Subcutaneous abdominal adipose tissue (tissue), 5 donors: Measurements from ENCODE around the gene RP9.
"Not testable (repeated sequence)": the region's sequence is repeated elsewhere in the genome, so short reads cannot be mapped to it uniquely, and the experiment has no call there.

Source experiments
- H3K27ac ChIP-seq: one replicate; pipeline ENCODE4 v1.7.0; 2013; ENCODE audit warnings: low read depth, mild to moderate bottlenecking, inconsistent platforms, low read length, moderate library complexity
- H3K27me3 ChIP-seq, 5 donors: one replicate each; pipeline ENCODE4 v1.7.0; 2013; ENCODE audit warnings: low read length in 5 of 5, inconsistent platforms in 1 of 5; ENCODE audit not compliant: control insufficient read depth in 5 of 5, insufficient read depth in 4 of 5
- H3K36me3 ChIP-seq, 5 donors: one replicate each; pipeline ENCODE4 v1.7.0; 2013; ENCODE audit warnings: low read length in 5 of 5; ENCODE audit not compliant: control insufficient read depth in 5 of 5, insufficient read depth in 5 of 5
- H3K4me1 ChIP-seq, 5 donors: one replicate each; pipeline ENCODE4 v1.7.0; 2013; ENCODE audit warnings: low read length in 5 of 5, mild to moderate bottlenecking in 3 of 5, moderate library complexity in 1 of 5; ENCODE audit not compliant: control insufficient read depth in 5 of 5, insufficient read depth in 5 of 5
- H3K4me3 ChIP-seq, 5 donors: one replicate each; pipeline ENCODE4 v1.7.0; 2013; ENCODE audit warnings: low read length in 5 of 5, low read depth in 1 of 5
- H3K9ac ChIP-seq, 5 donors: one replicate each; pipeline ENCODE4 v1.7.0; 2013; ENCODE audit warnings: low read length in 5 of 5, mild to moderate bottlenecking in 4 of 5, moderate library complexity in 3 of 5
- H3K9me3 ChIP-seq, 5 donors: one replicate each; pipeline ENCODE4 v1.7.0; 2013; ENCODE audit warnings: low read length in 5 of 5; ENCODE audit not compliant: control insufficient read depth in 5 of 5
- donor health status: healthy.
- donor health status: healthy.
- donor health status: healthy.
- donor health status: healthy.
- donor health status: healthy.

RP9 gene

DNA sequence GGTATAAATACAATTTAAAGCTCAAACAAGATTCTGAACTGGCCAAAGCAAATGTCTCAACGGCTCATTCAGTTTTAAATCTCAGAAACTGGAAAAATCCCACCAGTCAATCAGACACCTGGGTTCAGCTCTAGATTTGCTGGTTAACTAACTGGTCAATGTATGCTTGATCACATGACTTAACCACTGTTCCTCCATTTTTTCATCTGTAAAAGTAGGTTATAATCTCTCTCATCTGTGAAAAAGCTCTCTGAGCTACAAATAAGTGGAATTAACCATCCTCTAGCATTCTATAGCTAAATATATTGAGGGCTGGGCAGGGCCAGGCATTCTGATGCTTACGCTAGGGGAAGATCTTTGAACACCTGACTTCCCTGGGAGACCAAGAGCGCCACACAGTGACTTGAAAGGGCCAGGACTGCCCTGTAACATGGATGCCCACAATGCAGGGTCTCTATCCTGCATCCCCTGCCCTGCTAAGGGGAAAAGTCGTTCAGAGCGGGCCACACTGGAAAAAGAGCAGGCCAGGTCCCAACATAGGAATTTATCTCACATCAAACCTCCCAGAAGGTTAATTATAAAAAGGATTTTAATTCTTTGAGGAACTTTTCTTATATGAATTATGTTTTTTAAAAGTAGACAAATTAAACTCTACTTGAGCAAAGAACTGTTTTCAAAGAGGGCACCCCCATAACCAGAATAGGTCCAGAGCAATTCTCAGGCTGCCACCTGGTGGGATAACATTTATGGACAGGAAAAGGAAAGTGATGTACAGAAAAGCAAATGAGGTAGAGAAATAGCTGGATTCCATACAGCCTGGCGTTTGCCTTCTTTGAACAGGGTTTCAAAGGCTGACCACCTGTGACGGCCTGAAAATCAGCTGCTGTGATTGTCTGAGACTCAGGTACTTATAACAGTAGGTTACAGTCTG, 1.8 kb downstream of the RP9 start:
- H3K36me3 ChIP-seq, result peaks cover 0 to 12% (median 11%) of the 10 kb centered on the region in 5 donors
- H3K4me1 ChIP-seq, result peaks cover 5 to 34% (median 31%) of the 10 kb centered on the region in 5 donors
- peak overlapping the region; percentile 47 to 92 (median 89) for H3K9ac ChIP-seq

DNA sequence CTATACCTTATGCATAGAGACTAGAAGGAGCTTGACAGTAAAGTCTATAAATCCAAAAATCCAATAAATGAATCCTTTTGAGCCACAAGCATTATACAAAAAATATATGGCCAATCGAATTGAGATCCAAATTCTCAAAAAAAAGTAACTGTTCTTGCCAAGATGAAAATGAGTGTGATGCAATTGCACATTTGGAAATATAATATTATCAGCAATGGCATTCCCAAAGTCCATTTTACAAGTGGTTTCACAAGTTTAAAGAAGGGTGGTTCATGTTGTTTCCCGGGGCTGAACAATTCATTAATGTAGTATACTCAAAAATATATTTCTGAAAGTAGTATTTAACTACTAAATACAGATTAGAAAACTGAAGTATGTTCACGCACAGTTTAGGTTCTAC, 7.3 kb downstream of the RP9 start:
- Histone ChIP-seq H3K4me3 (no peak overlapping the region), H3K36me3 (peaks cover 5 to 43% (median 37%) of the 10 kb centered on the region in 5 donors), H3K9ac (no peak overlapping the region), H3K4me1 (peaks cover 0 to 24% (median 7%) of the 10 kb centered on the region in 5 donors), H3K27ac (no peak overlapping the region), H3K27me3 (no peaks in the 10 kb centered on the region), H3K9me3 (no peaks in the 10 kb centered on the region)

More for the DNA sequence above, 1.8 kb downstream of the RP9 start:
- H3K27me3 ChIP-seq, result no peaks in the 10 kb centered on the region
- no peaks in the 10 kb centered on the region for H3K9me3 ChIP-seq
- no peak overlapping the region for H3K27ac ChIP-seq
- H3K4me3 ChIP-seq, result peak overlapping the region; percentile 66 to 88 (median 86)

DNA sequence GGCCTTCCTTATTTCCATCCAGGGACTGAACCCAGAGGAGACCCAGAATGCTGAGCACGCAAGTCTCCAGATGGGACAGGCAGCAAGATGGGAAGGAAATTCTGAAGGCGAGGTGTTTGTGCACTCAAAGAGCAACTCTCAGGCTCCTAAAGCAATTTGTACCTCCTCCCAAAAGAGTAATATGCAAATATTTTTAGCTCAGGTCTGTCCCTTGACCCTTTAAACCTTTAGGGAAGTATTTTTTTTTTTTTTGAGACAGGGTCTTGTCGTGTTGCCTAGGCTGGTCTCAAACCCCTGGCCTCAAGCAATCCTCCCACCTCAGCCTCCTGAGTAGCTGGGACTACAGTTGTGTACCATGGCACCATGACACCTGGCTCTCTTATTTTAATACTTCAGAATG, 8.4 kb downstream of the RP9 start:
- Histone ChIP-seq H3K9ac (no peak overlapping the region), H3K27me3 (no peaks in the 10 kb centered on the region), H3K4me3 (no peak overlapping the region), H3K4me1 (peaks cover 0 to 17% (median 4%) of the 10 kb centered on the region in 5 donors), H3K36me3 (peaks cover 10 to 54% (median 47%) of the 10 kb centered on the region in 5 donors), H3K27ac (no peak overlapping the region), H3K9me3 (no peaks in the 10 kb centered on the region)

DNA sequence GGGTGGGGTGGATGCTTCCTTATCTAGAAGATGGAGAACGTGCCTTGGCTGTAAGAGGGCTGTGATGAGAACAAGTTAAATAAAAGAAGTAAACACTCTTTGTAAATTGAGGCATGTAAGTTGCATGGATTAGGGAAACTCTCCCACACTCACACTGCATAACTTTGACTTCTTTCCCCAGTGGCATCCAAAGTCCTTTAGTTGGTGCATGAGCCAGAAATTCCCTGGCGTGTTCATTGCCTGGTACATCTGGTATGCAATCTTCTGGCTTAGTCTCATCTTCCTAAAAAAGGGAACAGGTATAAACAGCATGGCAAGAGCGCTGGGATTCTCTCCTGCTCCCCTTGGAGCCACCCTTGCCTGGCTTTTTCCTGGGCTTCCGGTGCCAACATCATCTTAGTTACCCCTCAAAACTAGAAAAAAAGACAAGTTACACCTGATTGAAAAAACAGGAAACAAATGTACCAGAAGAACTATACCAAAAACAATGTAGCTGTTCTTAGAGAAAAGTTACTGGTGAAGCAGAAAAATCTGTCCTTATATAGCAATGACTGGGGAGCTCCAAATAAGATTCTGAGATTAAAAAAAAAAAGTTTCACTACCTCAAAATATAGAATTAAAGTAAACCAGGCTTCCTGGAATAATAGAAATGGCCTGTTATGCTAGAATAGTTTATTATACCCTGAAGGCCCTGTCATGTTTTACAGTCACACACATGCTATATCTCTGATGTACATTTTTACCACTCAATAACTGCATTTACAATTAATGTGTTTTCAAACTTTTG, 9.9 kb downstream of the RP9 start:
- H3K27me3 ChIP-seq, result no peaks in the 10 kb centered on the region
- no peak overlapping the region for H3K27ac ChIP-seq
- no peaks in the 10 kb centered on the region for H3K9me3 ChIP-seq
- H3K4me3 ChIP-seq, result no peak overlapping the region
- H3K36me3 ChIP-seq, result peaks cover 17 to 66% (median 57%) of the 10 kb centered on the region in 5 donors
- H3K9ac ChIP-seq, result no peak overlapping the region
- peaks cover 0 to 17% (median 4%) of the 10 kb centered on the region in 5 donors for H3K4me1 ChIP-seq

DNA sequence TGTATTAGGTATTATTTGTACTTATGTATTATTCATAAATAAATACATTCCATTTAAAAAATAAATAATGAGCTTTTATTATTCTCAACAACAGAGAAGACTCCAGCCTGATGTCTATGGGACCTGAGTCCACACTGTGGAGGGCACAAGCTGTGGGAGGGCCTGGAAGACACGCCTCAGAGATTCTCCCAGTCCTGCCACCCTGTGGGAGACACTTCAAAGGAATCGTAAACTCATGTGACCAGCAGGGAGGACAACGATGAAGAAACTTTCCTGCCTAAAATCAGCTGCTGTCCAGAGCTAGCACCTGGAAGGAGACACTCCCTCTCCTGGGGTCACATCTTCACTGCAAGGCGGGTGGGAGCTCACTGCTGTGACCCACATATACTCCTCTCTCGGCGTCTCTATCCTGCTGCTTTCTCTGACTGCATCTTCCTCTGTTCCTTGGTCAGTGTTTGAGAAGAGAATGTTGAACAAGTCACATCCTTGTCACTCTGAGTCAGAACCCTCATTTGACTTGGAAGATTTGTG, 14.4 kb downstream of the RP9 start:
- H3K4me3 ChIP-seq, H3K4me1 ChIP-seq, H3K9ac ChIP-seq, H3K27me3 ChIP-seq, H3K27ac ChIP-seq, H3K9me3 ChIP-seq: not testable (repeated sequence)
- H3K36me3 ChIP-seq, result peaks cover 22 to 60% (median 54%) of the 10 kb centered on the region in 5 donors

DNA sequence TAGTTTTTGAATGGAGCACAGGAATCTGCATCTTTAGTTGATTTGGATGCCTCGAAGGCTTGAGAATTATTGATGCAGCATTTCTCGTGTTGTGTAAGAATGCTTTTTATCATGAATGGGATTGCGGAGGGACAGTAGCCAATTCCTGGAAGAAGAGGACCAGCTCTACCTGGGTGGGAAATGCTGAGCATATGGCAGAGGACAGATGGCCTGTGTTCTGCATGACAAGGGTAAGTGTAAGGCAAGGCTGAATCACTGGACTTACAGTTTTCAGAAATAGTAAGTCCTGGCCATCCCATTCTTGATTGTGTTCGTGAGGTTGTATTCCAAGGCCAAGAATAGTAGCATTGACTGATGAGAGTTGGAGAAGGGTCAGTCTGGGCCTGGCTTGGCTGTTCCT, 15.9 kb downstream of the RP9 start:
- Histone ChIP-seq H3K27ac (no peak overlapping the region), H3K9ac (no peak overlapping the region), H3K9me3 (no peaks in the 10 kb centered on the region), H3K36me3 (peaks cover 22 to 48% (median 44%) of the 10 kb centered on the region in 5 donors), H3K27me3 (no peaks in the 10 kb centered on the region), H3K4me3 (no peak overlapping the region), H3K4me1 (no peaks in the 10 kb centered on the region)

DNA sequence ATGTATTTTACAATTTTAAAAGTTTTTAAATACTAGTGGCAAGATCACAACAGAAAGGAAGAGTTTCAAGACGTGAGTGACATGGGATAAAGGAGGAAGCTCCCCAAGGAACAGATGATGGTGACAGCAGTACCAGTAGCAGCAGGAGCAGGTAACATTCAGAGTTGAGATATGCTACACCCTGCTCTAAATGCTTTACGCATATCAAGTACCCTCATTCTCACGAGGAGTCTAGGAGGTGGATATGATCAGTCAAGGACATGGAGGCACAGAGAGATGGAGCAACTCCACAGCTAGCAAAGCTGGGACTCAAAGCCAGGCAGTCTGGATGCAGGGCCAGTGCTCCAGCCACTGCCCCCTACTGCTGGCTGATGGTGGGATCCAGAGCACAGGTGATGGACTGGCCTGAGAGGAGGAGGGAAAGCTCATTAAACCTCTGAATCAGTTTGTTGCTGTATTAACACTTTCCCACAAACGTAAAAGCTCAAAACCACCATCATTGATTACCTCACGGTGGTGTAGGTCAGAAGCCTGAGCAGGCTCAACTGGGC, 17.5 kb downstream of the RP9 start:
- H3K27me3 ChIP-seq, result no peaks in the 10 kb centered on the region
- H3K27ac ChIP-seq, result no peak overlapping the region
- no peaks in the 10 kb centered on the region for H3K9me3 ChIP-seq
- H3K9ac ChIP-seq, result no peak overlapping the region
- no peak overlapping the region for H3K4me3 ChIP-seq
- peaks cover 0 to 5% (median 0%) of the 10 kb centered on the region in 5 donors for H3K4me1 ChIP-seq
- peaks cover 16 to 39% (median 36%) of the 10 kb centered on the region in 5 donors for H3K36me3 ChIP-seq

DNA sequence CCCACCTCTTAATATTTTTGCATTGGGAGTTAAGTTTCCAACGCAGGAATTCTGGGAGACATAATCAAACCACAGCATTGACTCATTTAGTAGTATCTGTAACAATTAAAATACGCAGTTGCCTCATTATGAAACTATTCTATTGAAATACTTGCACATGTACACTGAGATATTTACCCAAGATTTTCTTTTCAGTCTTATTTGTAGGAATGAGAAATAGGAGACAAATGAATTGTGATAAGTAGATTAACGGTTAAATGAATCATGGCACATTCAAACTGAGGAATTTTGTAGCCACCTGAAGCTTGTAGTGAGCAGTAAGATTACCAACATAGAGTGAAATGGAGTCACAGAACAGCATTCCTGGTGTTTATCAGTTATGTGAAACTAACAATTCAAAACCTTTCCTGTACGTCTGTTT, 18.1 kb downstream of the RP9 start:
- Histone ChIP-seq H3K4me3 (no peak overlapping the region), H3K27ac (no peak overlapping the region), H3K9me3 (no peaks in the 10 kb centered on the region), H3K4me1 (peaks cover 0 to 5% (median 0%) of the 10 kb centered on the region in 5 donors), H3K27me3 (no peaks in the 10 kb centered on the region), H3K36me3 (peaks cover 12 to 33% (median 30%) of the 10 kb centered on the region in 5 donors), H3K9ac (no peak overlapping the region)

DNA sequence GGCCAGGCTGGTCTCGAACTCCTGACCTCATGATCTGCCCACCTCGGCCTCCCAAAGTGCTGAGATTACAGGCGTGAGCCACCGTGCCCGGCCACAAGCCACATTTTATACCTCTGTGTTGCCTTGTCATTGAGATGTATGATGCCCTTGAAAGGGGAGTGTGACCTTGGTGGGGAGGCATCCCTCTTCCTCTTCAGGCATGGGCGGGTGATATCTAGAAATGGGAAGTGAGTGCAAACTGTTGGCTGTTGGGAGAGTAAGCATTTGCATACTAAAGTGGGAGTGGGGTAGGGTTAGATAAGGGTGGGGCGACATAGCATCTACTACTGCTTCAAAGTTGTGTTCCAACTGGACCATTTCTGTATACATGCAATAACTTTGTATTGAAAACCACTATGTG, 20.1 kb downstream of the RP9 start:
- Histone ChIP-seq H3K4me3 (no peak overlapping the region), H3K4me1 (peaks cover 0 to 5% (median 0%) of the 10 kb centered on the region in 5 donors), H3K27me3 (no peaks in the 10 kb centered on the region), H3K9me3 (no peaks in the 10 kb centered on the region), H3K36me3 (peaks cover 3 to 16% (median 13%) of the 10 kb centered on the region in 5 donors), H3K27ac (no peak overlapping the region), H3K9ac (no peak overlapping the region)
